Naive thymus-derived CD4-positive, alpha-beta T cell (primary cell): ENCODE results near the gene UPK3B. TPM values are rescaled to one million over a fixed set of nuclear protein-coding genes. Genes with fewer than 3 reads are reported as not detected.
"Not testable (repeated sequence)": the region's sequence is repeated elsewhere in the genome, so short reads cannot be mapped to it uniquely, and the experiment has no call there.

ENCODE experiments used
- ATAC-seq: fragments of 150-1000 bp; cut with Tn5 transposase; 2 replicates; pipeline ENCODE4 v1.10.0; 2021; ENCODE audit warnings: mild to moderate bottlenecking, moderate library complexity
- CTCF ChIA-PET: fragments of 350-600 bp; sonication (Branson Sonifier 250); formaldehyde crosslinking; loops from one replicate; lab custom pipeline; 2021; ENCODE audit warnings: antibody characterized with exemption; lab: Charles Lee
- POLR2A ChIA-PET: fragments of 350-600 bp; sonication (Branson Sonifier 250); formaldehyde crosslinking; loops from one replicate; lab custom pipeline; 2021; ENCODE audit warnings: antibody characterized with exemption, inconsistent platforms; lab: Charles Lee
- DNase-seq, 9 donors: peaks; one replicate each; pipeline versions ENCODE4 v3.0.0 to v3.0.0-alpha.2; 2020 to 2022; ENCODE audit warnings: mixed read lengths in 1 of 9
- H3K27ac ChIP-seq: one replicate; pipeline ENCODE4 v1.7.0; 2013; ENCODE audit warnings: mild to moderate bottlenecking, low read depth, low read length, moderate library complexity
- H3K27me3 ChIP-seq, 2 donors: one replicate each; pipeline ENCODE4 v1.7.0; 2013; ENCODE audit warnings: low read length in 2 of 2, mild to moderate bottlenecking in 2 of 2, moderate library complexity in 2 of 2; ENCODE audit not compliant: control insufficient read depth in 2 of 2, insufficient read depth in 2 of 2
- H3K36me3 ChIP-seq, 3 experiments: 1 replicate in 2 of 3; 2 replicates in 1 of 3; pipeline ENCODE4 v1.7.0; 2013; ENCODE audit warnings: low read length in 3 of 3, mild to moderate bottlenecking in 3 of 3, moderate library complexity in 1 of 3; ENCODE audit not compliant: insufficient read depth in 3 of 3, control insufficient read depth in 2 of 3
- H3K4me1 ChIP-seq, 2 donors: one replicate each; pipeline ENCODE4 v1.7.0; 2013; ENCODE audit warnings: low read length in 2 of 2, mild to moderate bottlenecking in 2 of 2, moderate library complexity in 1 of 2; ENCODE audit not compliant: control insufficient read depth in 2 of 2, insufficient read depth in 2 of 2
- H3K4me3 ChIP-seq: 2 replicates; pipeline ENCODE4 v1.7.0; 2013; ENCODE audit warnings: mild to moderate bottlenecking, low read length
- H3K9me3 ChIP-seq, 3 experiments: 1 replicate in 2 of 3; 2 replicates in 1 of 3; pipeline ENCODE4 v1.7.0; 2013; ENCODE audit warnings: low read length in 3 of 3; ENCODE audit not compliant: control insufficient read depth in 2 of 3
- H3K27ac Mint-ChIP-seq, 9 donors: one replicate each; pipeline ENCODE4 v1.8.0; 2020 to 2022; ENCODE audit warnings: mixed read lengths in 9 of 9, mild to moderate bottlenecking in 8 of 9, moderate library complexity in 5 of 9, inconsistent platforms in 2 of 9
- H3K27me3 Mint-ChIP-seq, 5 donors: one replicate each; pipeline ENCODE4 v1.8.0; 2021 to 2022; ENCODE audit warnings: mixed read lengths in 5 of 5, mild to moderate bottlenecking in 1 of 5
- H3K36me3 Mint-ChIP-seq, 5 donors: one replicate each; pipeline ENCODE4 v1.8.0; 2020 to 2022; ENCODE audit warnings: mixed read lengths in 5 of 5, mild to moderate bottlenecking in 3 of 5, inconsistent platforms in 1 of 5
- H3K4me1 Mint-ChIP-seq, 7 donors: one replicate each; pipeline ENCODE4 v1.8.0; 2020 to 2022; ENCODE audit warnings: mixed read lengths in 7 of 7, mild to moderate bottlenecking in 3 of 7, inconsistent platforms in 1 of 7
- H3K4me3 Mint-ChIP-seq, 10 donors: one replicate each; pipeline ENCODE4 v1.8.0; 2020 to 2022; ENCODE audit warnings: mild to moderate bottlenecking in 10 of 10, mixed read lengths in 10 of 10, moderate library complexity in 6 of 10, inconsistent platforms in 2 of 10
- H3K9me3 Mint-ChIP-seq, 11 donors: one replicate each; pipeline ENCODE4 v1.8.0; 2020 to 2022; ENCODE audit warnings: mixed read lengths in 11 of 11, mild to moderate bottlenecking in 4 of 11, inconsistent platforms in 1 of 11, moderate library complexity in 1 of 11
- intact Hi-C, 2 donors: fragments of 100-400 bp; cut with micrococcal nuclease; formaldehyde crosslinking; loops; one replicate each; pipeline ENCODE4 v1.15.1; 2023
- polyA plus RNA-seq, 2 donors: library from polyadenylated mRNA; unstranded; fragments of 300-500 nt; fragmentation: Illumina TruSeq; gene quantifications; one replicate each; pipeline ENCODE4 v1.2.3, GENCODE V29; 2021
- total RNA-seq, 6 experiments: library from RNA in 5 of 6; stranded (reverse) in 5 of 6; gene quantifications; 1 replicate in 5 of 6; 2 replicates in 1 of 6; pipeline ENCODE4 v1.2.3 and lab custom pipeline; 2021 to 2026

The UPK3B gene
- total and polyA plus RNA-seq, 7 experiments from 2014 or later, result 2.6 to 7.3 (median 5.2) TPM; not detected in 2

GRCh38 chr7:76543197-76543596, 32.8 kb downstream of the UPK3B start, which contains the start of gene SPDYE16:
Gene SPDYE16, minus strand, starts transcription at chr7:76543297. Its CDS starts 1,838 bp downstream, at chr7:76541459.
- H3K36me3 Mint-ChIP-seq, POLR2A ChIA-PET, H3K4me3 ChIP-seq, H3K27ac ChIP-seq, H3K27ac Mint-ChIP-seq, ATAC-seq, H3K27me3 ChIP-seq, H3K9me3 ChIP-seq, H3K9me3 Mint-ChIP-seq, H3K4me3 Mint-ChIP-seq, DNase-seq, H3K27me3 Mint-ChIP-seq, CTCF ChIA-PET, intact Hi-C loops, H3K4me1 Mint-ChIP-seq, H3K36me3 ChIP-seq, H3K4me1 ChIP-seq: not testable (repeated sequence)

- DNase-seq (peak; percentile 51 to 84 (median 80)), ATAC-seq (peak; percentile 99)
- H3K27me3 ChIP-seq, POLR2A ChIA-PET, H3K27me3 Mint-ChIP-seq, H3K36me3 ChIP-seq, H3K36me3 Mint-ChIP-seq, H3K9me3 ChIP-seq, H3K4me1 ChIP-seq, H3K9me3 Mint-ChIP-seq, CTCF ChIA-PET, intact Hi-C loops: not testable (repeated sequence)
- peak overlapping the region; percentile 84 to 94 (median 90) for H3K27ac Mint-ChIP-seq
- Histone ChIP-seq H3K4me3 (peak overlapping the region; percentile 65), H3K27ac (peak overlapping the region; percentile 85)
- peaks cover 7 to 29% (median 24%) of the 10 kb centered on the region in 7 donors for H3K4me1 Mint-ChIP-seq
- peak overlapping the region; percentile 87 to 97 (median 92) for H3K4me3 Mint-ChIP-seq
These were observed 38.9 kb downstream of the UPK3B start for GRCh38 chr7:76549025-76549854.

GRCh38 chr7:76549855-76550248, 39.5 kb downstream of the UPK3B start:
- H3K9me3 Mint-ChIP-seq, H3K36me3 Mint-ChIP-seq, ATAC-seq, H3K4me1 ChIP-seq, H3K27me3 Mint-ChIP-seq, DNase-seq, H3K27me3 ChIP-seq, H3K9me3 ChIP-seq, intact Hi-C loops, CTCF ChIA-PET, H3K36me3 ChIP-seq, POLR2A ChIA-PET: not testable (repeated sequence)
- Mint-ChIP-seq H3K27ac (peak overlapping the region; percentile 32 to 92 (median 86)), H3K4me1 (peaks cover 11 to 32% (median 27%) of the 10 kb centered on the region in 7 donors), H3K4me3 (peak overlapping the region; percentile 87 to 97 (median 92))
- Histone ChIP-seq H3K27ac (peak overlapping the region; percentile 85), H3K4me3 (peak overlapping the region; percentile 65)

GRCh38 chr7:76551992-76552391, 41.6 kb downstream of the UPK3B start:
- Mint-ChIP-seq H3K27ac (peak overlapping the region in 1 of 9 donors; percentile 32), H3K4me3 (peak overlapping the region in 6 of 10 donors; percentile 11 to 49 (median 30)), H3K4me1 (peaks cover 14 to 44% (median 39%) of the 10 kb centered on the region in 7 donors), H3K36me3 (peaks cover 0 to 12% (median 8%) of the 10 kb centered on the region in 5 donors)
- H3K27ac ChIP-seq, CTCF ChIA-PET, ATAC-seq, H3K4me1 ChIP-seq, H3K9me3 Mint-ChIP-seq, H3K9me3 ChIP-seq, intact Hi-C loops, H3K36me3 ChIP-seq, DNase-seq, H3K27me3 Mint-ChIP-seq, H3K27me3 ChIP-seq, POLR2A ChIA-PET, H3K4me3 ChIP-seq: not testable (repeated sequence)

GRCh38 chr7:76559685-76560084, 49.3 kb downstream of the UPK3B start:
- H3K27me3 Mint-ChIP-seq, result not testable (repeated sequence)

GRCh38 chr7:76560157-76560556, 49.8 kb downstream of the UPK3B start:
- H3K4me1 Mint-ChIP-seq, result peaks cover 16 to 48% (median 44%) of the 10 kb centered on the region in 7 donors
- CTCF ChIA-PET, H3K27ac Mint-ChIP-seq, POLR2A ChIA-PET, H3K4me1 ChIP-seq, H3K27me3 Mint-ChIP-seq, H3K27me3 ChIP-seq, DNase-seq, H3K36me3 ChIP-seq, H3K4me3 Mint-ChIP-seq, H3K4me3 ChIP-seq, H3K9me3 ChIP-seq, intact Hi-C loops, ATAC-seq, H3K27ac ChIP-seq, H3K9me3 Mint-ChIP-seq: not testable (repeated sequence)
- peaks cover 0 to 31% (median 16%) of the 10 kb centered on the region in 5 donors for H3K36me3 Mint-ChIP-seq

More at GRCh38 chr7:76559685-76560084, 49.3 kb downstream of the UPK3B start:
- H3K27ac ChIP-seq, POLR2A ChIA-PET, H3K4me1 ChIP-seq, DNase-seq, H3K36me3 ChIP-seq, H3K4me3 ChIP-seq, intact Hi-C loops, H3K9me3 Mint-ChIP-seq, H3K27me3 ChIP-seq, ATAC-seq, CTCF ChIA-PET, H3K9me3 ChIP-seq, H3K27ac Mint-ChIP-seq: not testable (repeated sequence)
- Mint-ChIP-seq H3K4me1 (peaks cover 18 to 51% (median 47%) of the 10 kb centered on the region in 7 donors), H3K4me3 (peak overlapping the region in 1 of 10 donors; percentile 6), H3K36me3 (peaks cover 0 to 34% (median 16%) of the 10 kb centered on the region in 5 donors)
